ENCODE results near the gene CASZ1.

The CASZ1 gene

GRCh38 chr1:10687782-10688408 is 108.6 kb downstream of the CASZ1 start:
- no peaks in the 10 kb centered on the region for H3K27me3 ChIP-seq (ENCODE audit: insufficient read depth, low read length, poor library complexity)
- DNase-seq (no peak), ATAC-seq (ENCODE audit: insufficient read depth, low read depth) (no peak)
- H3K9me3 ChIP-seq (ENCODE audit: insufficient read depth, low read length, severe bottlenecking), result no peaks in the 10 kb centered on the region
- H3K27ac ChIP-seq (ENCODE audit: low read length), result no peak overlapping the region
- no peaks in the 10 kb centered on the region; the same call in 1 of the 2 replicates for H3K36me3 ChIP-seq (ENCODE audit: insufficient read depth, low read length)
- H3K4me1 ChIP-seq (ENCODE audit: insufficient read depth, low read length), result peaks cover 9% of the 10 kb centered on the region
- no peak overlapping the region for H3K4me3 ChIP-seq (ENCODE audit: low read depth in 1 of 2, low read length in 2 of 2)
- no peak for TF ChIP-seq EZH2 (IDR thresholded peaks at IDR 0.05; ENCODE audit: borderline replicate concordance, low read depth, low read length, severe bottlenecking)
- TF ChIP-seq CTCF (IDR thresholded peaks at IDR 0.05; ENCODE audit: borderline replicate concordance, extremely low read depth, low read length, poor library complexity, severe bottlenecking), result no peak
- peaks cover 85% of the 10 kb centered on the region for H4K20me1 ChIP-seq (ENCODE audit: insufficient read depth, low read length)
- no peak overlapping the region for H3K4me2 ChIP-seq (ENCODE audit: insufficient read depth, low read length)
- peaks cover 19% of the 10 kb centered on the region for H3K79me2 ChIP-seq (ENCODE audit: insufficient read depth, low read length)
- no peak overlapping the region for H3K9ac ChIP-seq (ENCODE audit: low read depth, low read length)
- no peak overlapping the region for H2AFZ ChIP-seq (ENCODE audit: low read depth, low read length)

GRCh38 chr1:10687251-10687651 is 109.2 kb downstream of the CASZ1 start:
- no peak overlapping the region for H3K9ac ChIP-seq (ENCODE audit: low read depth, low read length)
- peaks cover 13% of the 10 kb centered on the region; the same call in 1 of the 2 replicates for H3K79me2 ChIP-seq (ENCODE audit: insufficient read depth, low read length)
- no peak overlapping the region for H3K4me2 ChIP-seq (ENCODE audit: insufficient read depth, low read length)
- no peak for TF ChIP-seq CTCF (IDR thresholded peaks at IDR 0.05; ENCODE audit: borderline replicate concordance, extremely low read depth, low read length, poor library complexity, severe bottlenecking)
- no peak for TF ChIP-seq EZH2 (IDR thresholded peaks at IDR 0.05; ENCODE audit: borderline replicate concordance, low read depth, low read length, severe bottlenecking)
- H3K4me3 ChIP-seq (ENCODE audit: low read depth in 1 of 2, low read length in 2 of 2), result no peak overlapping the region
- H3K27ac ChIP-seq (ENCODE audit: low read length), result no peak overlapping the region
- no peaks in the 10 kb centered on the region for H3K9me3 ChIP-seq (ENCODE audit: insufficient read depth, low read length, severe bottlenecking)
- no peaks in the 10 kb centered on the region for H3K27me3 ChIP-seq (ENCODE audit: insufficient read depth, low read length, poor library complexity)
- H2AFZ ChIP-seq (ENCODE audit: low read depth, low read length), result no peak overlapping the region
- H4K20me1 ChIP-seq (ENCODE audit: insufficient read depth, low read length), result peaks cover 81% of the 10 kb centered on the region
- H3K36me3 ChIP-seq (ENCODE audit: insufficient read depth, low read length), result no peaks in the 10 kb centered on the region; the same call in 1 of the 2 replicates
- peaks cover 3% of the 10 kb centered on the region; the same call in 1 of the 2 replicates for H3K4me1 ChIP-seq (ENCODE audit: insufficient read depth, low read length)
- ATAC-seq (ENCODE audit: insufficient read depth, low read depth) (no peak), DNase-seq (no peak)

- ATAC-seq (ENCODE audit: insufficient read depth, low read depth) (no peak), DNase-seq (no peak)
- Histone ChIP-seq H3K9me3 (ENCODE audit: insufficient read depth, low read length, severe bottlenecking) (no peaks in the 10 kb centered on the region), H2AFZ (ENCODE audit: low read depth, low read length) (no peak overlapping the region), H3K4me3 (ENCODE audit: low read depth in 1 of 2, low read length in 2 of 2) (no peak overlapping the region), H3K4me1 (ENCODE audit: insufficient read depth, low read length) (no peaks in the 10 kb centered on the region), H4K20me1 (ENCODE audit: insufficient read depth, low read length) (peaks cover 77% of the 10 kb centered on the region), H3K9ac (ENCODE audit: low read depth, low read length) (no peak overlapping the region), H3K36me3 (ENCODE audit: insufficient read depth, low read length) (no peaks in the 10 kb centered on the region), H3K27ac (ENCODE audit: low read length) (no peak overlapping the region), H3K27me3 (ENCODE audit: insufficient read depth, low read length, poor library complexity) (no peaks in the 10 kb centered on the region), H3K79me2 (ENCODE audit: insufficient read depth, low read length) (peaks cover 10% of the 10 kb centered on the region; the same call in 1 of the 2 replicates), H3K4me2 (ENCODE audit: insufficient read depth, low read length) (no peak overlapping the region)
- TF ChIP-seq EZH2 (IDR thresholded peaks at IDR 0.05; ENCODE audit: borderline replicate concordance, low read depth, low read length, severe bottlenecking) (no peak), CTCF (IDR thresholded peaks at IDR 0.05; ENCODE audit: borderline replicate concordance, extremely low read depth, low read length, poor library complexity, severe bottlenecking) (no peak)
Measured at GRCh38 chr1:10686404-10687040, 109.9 kb downstream of the CASZ1 start.

Data from DND-41 (cell line).